ENCODE data around the gene OR4S2. TPM values are rescaled to one million over a fixed set of nuclear protein-coding genes. Genes with fewer than 3 reads are reported as not detected.

OR4S2 gene
- total and polyA plus RNA-seq, 2 of the 8 experiments (the other 6 are each of a cell fraction or from before 2014, with no cell fraction given) = not detected

- no peak for TF ChIP-seq CEBPB (IDR thresholded peaks at IDR 0.05; ENCODE audit: low read depth, low read length)
- TF ChIP-seq POLR2AphosphoS5 (IDR thresholded peaks at IDR 0.05; ENCODE audit: low read depth, low read length) = no peak
These were observed 21.2 kb downstream of the OR4S2 start (continued) for GRCh38 chr11:55669376-55669775.

All from H1 (cell line).